Uterus (tissue), 2 donors: ENCODE data around the gene FPR3.

Source experiments
- POLR2A ChIP-seq, 2 donors: fragments of 450-650 bp; IDR thresholded peaks; one replicate each; pipeline ENCODE4 v1.6.1; 2016; ENCODE audit warnings: antibody characterized with exemption in 2 of 2, mild to moderate bottlenecking in 1 of 2, moderate library complexity in 1 of 2
- TF ChIP-seq, protein P1 (sequence below), 4 experiments: fragments of 200-600 bp in 2 of 4; fragments of 450-650 bp in 2 of 4; sonication (generic) in 2 of 4; IDR thresholded peaks; one replicate each; pipeline ENCODE4 v1.5.1; 2016 to 2019; ENCODE audit warnings: antibody characterized with exemption in 4 of 4, mild to moderate bottlenecking in 2 of 4, moderate library complexity in 1 of 4

DNA sequence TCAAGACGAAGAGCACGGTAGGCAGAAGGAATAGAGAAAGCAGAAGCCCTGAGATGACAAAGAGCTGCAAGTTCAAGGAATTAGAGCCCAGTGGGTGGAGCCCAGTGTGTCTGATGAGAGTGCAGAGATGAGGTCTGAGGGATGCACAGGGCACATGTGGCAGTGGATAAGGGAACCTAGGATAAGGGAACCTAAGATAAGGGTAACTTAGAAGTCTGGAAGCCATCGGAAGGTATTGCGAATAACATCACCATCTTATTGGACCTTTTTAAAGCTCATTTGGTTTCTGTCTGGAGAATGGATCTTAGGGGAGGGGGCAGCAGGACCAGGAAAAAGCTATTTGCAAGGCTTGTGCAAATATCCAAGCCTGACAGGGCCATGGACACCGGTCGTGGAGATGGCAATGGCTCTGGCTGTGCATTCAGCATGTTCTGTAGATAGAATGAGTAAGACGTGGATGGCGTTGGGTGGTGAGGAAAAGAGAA, 1.3 kb downstream of the FPR3 start:
- no peak for TF ChIP-seq POLR2A (IDR thresholded peaks at IDR 0.05)
- TF ChIP-seq, protein P1, sequence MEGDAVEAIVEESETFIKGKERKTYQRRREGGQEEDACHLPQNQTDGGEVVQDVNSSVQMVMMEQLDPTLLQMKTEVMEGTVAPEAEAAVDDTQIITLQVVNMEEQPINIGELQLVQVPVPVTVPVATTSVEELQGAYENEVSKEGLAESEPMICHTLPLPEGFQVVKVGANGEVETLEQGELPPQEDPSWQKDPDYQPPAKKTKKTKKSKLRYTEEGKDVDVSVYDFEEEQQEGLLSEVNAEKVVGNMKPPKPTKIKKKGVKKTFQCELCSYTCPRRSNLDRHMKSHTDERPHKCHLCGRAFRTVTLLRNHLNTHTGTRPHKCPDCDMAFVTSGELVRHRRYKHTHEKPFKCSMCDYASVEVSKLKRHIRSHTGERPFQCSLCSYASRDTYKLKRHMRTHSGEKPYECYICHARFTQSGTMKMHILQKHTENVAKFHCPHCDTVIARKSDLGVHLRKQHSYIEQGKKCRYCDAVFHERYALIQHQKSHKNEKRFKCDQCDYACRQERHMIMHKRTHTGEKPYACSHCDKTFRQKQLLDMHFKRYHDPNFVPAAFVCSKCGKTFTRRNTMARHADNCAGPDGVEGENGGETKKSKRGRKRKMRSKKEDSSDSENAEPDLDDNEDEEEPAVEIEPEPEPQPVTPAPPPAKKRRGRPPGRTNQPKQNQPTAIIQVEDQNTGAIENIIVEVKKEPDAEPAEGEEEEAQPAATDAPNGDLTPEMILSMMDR (IDR thresholded peaks at IDR 0.05) = no peak
